GM19395 (cell line): ENCODE measurements around the gene LRRC4.

Source experiments
- ATAC-seq: cut with Tn5 transposase; IDR thresholded peaks from one replicate; pipeline ENCODE4 v1.9.1; 2021; ENCODE audit warnings: mild to moderate bottlenecking, moderate library complexity; ENCODE audit not compliant: unreplicated experiment

Gene LRRC4

GRCh38 chr7:127981965-127982364 lies 49.3 kb downstream of the LRRC4 start:
- no peak for ATAC-seq

- ATAC-seq, result no peak
These were observed 50.3 kb downstream of the LRRC4 start for GRCh38 chr7:127980901-127981300.

DNA sequence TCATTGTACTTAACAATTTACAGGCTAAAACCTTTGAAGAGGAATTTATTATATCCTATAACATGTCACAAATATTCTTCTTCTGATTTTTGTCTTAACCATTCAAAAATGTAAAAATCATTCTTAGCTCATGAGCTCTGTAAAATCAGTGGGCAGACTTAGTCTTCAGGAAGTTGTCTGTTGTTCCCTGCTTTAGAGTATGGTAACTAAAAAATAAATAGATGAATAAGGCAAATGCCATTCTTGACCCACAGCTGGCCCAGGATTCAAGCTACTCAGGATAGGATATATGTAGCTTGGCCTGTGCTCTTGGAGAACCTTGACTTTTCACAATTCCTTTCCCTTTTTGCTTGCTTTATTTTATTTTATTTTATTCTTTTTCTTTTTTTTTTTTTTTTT lies 51.5 kb downstream of the LRRC4 start:
- ATAC-seq, result no peak

- ATAC-seq, result no peak
These were observed 52.0 kb downstream of the LRRC4 start for GRCh38 chr7:127979113-127979727.

DNA sequence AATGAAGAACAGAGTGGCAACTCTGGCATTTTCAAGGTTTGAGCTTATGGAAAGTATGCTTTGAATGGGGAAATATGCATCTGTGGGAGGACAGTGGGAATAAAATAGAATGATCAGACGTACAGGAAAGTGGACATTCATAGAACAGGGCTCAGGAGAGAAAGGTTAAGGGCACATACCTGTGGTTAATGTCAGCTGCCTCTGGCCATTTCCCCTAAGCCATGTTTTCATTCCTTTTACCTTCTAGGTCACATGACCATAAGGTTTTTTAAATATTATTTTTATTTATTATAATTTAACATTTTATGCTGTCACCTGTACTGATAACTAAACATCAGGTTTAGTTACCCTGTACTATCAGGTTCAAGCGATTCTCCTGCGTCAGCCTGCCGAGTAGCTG lies 52.8 kb downstream of the LRRC4 start:
- ATAC-seq, result no peak
